Vagina (tissue), 2 donors: Measurements from ENCODE around the gene FLRT2.

Source experiments
- POLR2A ChIP-seq, 2 donors: fragments of 450-650 bp; IDR thresholded peaks; one replicate each; pipeline ENCODE4 v1.6.1; 2017; ENCODE audit warnings: antibody characterized with exemption in 2 of 2, mild to moderate bottlenecking in 2 of 2, moderate library complexity in 2 of 2
- TF ChIP-seq, protein P1 (sequence below), 3 experiments: fragments of 450-650 bp in 2 of 3; fragments of 200-600 bp in 1 of 3; sonication (generic) in 1 of 3; IDR thresholded peaks; one replicate each; pipeline ENCODE4 v1.5.1; 2017 to 2019; ENCODE audit warnings: antibody characterized with exemption in 3 of 3, mild to moderate bottlenecking in 2 of 3, moderate library complexity in 2 of 3

DNA sequence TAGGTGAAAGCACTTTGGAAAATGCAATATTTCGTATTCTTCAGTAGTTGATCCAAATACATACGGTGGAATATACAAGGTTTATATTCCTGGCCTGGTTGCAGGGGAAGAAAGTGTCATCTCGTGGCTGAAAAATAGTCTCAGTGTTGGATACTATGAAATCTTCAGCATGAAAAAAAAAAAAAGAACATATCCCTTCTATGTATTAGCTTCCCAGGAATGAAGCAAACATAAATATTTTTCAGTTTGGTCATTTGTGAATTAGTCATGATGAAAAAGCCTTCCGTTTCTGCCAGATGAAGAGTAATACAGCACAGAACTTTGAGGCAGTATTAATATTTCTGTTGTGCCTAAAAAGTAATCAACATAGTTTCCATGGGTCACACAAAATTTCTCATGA lies 36.7 kb downstream of the FLRT2 start:
- TF ChIP-seq POLR2A (IDR thresholded peaks at IDR 0.05) = no peak
- TF ChIP-seq, protein P1, sequence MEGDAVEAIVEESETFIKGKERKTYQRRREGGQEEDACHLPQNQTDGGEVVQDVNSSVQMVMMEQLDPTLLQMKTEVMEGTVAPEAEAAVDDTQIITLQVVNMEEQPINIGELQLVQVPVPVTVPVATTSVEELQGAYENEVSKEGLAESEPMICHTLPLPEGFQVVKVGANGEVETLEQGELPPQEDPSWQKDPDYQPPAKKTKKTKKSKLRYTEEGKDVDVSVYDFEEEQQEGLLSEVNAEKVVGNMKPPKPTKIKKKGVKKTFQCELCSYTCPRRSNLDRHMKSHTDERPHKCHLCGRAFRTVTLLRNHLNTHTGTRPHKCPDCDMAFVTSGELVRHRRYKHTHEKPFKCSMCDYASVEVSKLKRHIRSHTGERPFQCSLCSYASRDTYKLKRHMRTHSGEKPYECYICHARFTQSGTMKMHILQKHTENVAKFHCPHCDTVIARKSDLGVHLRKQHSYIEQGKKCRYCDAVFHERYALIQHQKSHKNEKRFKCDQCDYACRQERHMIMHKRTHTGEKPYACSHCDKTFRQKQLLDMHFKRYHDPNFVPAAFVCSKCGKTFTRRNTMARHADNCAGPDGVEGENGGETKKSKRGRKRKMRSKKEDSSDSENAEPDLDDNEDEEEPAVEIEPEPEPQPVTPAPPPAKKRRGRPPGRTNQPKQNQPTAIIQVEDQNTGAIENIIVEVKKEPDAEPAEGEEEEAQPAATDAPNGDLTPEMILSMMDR (IDR thresholded peaks at IDR 0.05) = no peak
